Measurements from ENCODE around the gene SNX19.

- TF ChIP-seq CTCF (IDR thresholded peaks at IDR 0.05; ENCODE audit: poor library complexity, severe bottlenecking) (no peak), REST (IDR thresholded peaks at IDR 0.05; ENCODE audit: borderline replicate concordance) (no peak)
Observed at GRCh38 chr11:130947058-130947457, 30.8 kb upstream of the SNX19 start.
